NT2/D1 (cell line): ENCODE results near the gene MAML2.

ENCODE experiments used
- SUZ12 ChIP-seq: IDR thresholded peaks from 2 replicates; pipeline ENCODE4 v1.6.1; 2011; ENCODE audit not compliant: insufficient read length, insufficient read depth; ENCODE audit errors: extremely low read depth
- YY1 ChIP-seq: IDR thresholded peaks from 2 replicates; pipeline ENCODE4 v1.6.1; 2011; ENCODE audit not compliant: insufficient read length, insufficient read depth
- ZNF274 ChIP-seq: IDR thresholded peaks from 2 replicates; pipeline ENCODE4 v1.6.1; 2011; ENCODE audit warnings: mild to moderate bottlenecking, low read depth, low read length

DNA sequence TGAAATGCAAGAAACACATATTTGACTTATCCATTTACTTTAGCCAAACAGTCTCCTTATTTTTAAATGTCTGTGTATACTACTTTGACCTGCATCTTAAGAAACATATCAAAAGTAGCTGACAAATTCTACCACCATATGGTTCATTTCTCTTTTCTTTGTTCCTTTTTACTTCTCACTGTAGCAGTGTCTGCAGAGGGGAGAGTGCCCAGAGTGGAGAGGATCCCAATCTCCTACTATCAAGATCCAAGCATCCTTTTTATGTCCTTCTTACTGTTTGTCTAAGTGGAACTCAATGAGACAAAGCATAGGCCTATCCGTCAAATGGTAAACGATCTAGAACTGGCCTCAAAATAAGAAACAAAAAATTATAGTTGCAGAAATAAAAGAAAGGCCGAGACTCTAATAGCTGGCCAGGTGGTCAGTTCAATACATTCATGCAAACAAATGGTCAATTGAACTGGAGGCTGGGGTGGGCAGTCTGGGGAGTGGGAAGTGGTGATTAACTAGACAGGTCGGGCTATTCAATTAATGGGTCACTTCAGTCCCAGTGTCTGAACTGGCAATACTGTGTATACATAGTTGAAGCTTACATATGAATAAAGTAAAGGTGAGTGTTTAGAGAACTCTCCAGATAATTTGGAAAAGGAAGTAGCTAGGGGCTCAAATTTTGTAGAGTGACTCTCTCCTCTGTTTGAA lies 149.1 kb downstream of the MAML2 start:
- TF ChIP-seq ZNF274, result no peak
- TF ChIP-seq YY1, result no peak
- no peak for TF ChIP-seq SUZ12
